GM13977 (cell line): Measurements from ENCODE around the gene USF2.

Experiments
- DNase-seq: peaks from one replicate; pipeline ENCODE4 v3.0.0; 2012; ENCODE audit warnings: low spot score
- in situ Hi-C: fragments of 300-500 bp; cut with MboI; formaldehyde crosslinking; loops from one replicate; pipeline ENCODE4 v1.12.0; 2022; ENCODE audit warnings: low sequenced_read_pairs, low pct_unique_long_range_greater_than_20kb, mixed read lengths, inconsistent platforms; ENCODE audit not compliant: unreplicated experiment
- TF ChIP-seq, protein P1 (sequence below): IDR thresholded peaks from 2 replicates; pipeline ENCODE4 v1.5.1; 2012; ENCODE audit warnings: mild to moderate bottlenecking, control low read depth; ENCODE audit not compliant: insufficient read depth; ENCODE audit errors: extremely low read depth, missing control alignments

The USF2 gene

DNA sequence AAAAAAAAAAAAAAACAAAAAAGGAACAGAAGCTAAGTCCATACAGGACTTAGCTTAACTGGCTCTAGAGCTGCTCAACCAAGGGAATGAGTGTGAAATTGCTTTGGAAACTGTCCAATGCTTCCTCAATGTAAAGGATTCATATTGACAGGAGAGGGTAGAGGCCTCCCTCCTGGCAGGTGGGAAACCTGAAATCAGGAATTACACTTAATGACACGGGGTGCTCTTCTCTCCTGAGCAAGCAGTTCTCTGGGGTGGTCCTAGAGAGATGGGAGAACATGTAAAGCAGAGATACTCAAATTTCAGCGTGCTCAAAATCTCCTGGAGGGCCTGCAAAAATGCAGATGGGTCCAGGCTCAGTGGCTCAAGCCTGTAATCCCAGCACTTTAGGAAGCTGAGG is 19.6 kb downstream of the USF2 start:
- no peak for DNase-seq
- in situ Hi-C loops: no loop called here
- TF ChIP-seq, protein P1, sequence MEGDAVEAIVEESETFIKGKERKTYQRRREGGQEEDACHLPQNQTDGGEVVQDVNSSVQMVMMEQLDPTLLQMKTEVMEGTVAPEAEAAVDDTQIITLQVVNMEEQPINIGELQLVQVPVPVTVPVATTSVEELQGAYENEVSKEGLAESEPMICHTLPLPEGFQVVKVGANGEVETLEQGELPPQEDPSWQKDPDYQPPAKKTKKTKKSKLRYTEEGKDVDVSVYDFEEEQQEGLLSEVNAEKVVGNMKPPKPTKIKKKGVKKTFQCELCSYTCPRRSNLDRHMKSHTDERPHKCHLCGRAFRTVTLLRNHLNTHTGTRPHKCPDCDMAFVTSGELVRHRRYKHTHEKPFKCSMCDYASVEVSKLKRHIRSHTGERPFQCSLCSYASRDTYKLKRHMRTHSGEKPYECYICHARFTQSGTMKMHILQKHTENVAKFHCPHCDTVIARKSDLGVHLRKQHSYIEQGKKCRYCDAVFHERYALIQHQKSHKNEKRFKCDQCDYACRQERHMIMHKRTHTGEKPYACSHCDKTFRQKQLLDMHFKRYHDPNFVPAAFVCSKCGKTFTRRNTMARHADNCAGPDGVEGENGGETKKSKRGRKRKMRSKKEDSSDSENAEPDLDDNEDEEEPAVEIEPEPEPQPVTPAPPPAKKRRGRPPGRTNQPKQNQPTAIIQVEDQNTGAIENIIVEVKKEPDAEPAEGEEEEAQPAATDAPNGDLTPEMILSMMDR: no peak

DNA sequence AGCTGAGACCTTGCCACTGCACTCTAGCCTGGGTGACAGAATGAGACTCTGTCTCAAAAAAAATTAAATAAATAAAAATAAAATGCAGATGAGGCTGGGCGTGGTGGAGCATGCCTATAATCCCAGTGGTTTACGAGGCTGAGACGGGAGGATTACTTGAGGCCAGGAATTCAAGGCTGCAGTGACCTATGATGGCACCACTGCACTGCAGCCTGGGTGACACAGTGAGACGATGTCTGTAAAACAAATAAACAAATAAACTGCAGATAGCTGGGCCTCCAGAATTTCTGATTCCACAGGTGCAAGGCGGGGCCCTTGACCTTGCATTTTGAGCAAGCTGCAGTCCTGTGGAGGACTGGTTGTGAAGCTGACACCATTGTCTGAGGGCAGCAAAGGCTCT is 20.1 kb downstream of the USF2 start:
- DNase-seq: no peak
- TF ChIP-seq, protein P1: no peak
- in situ Hi-C loops: no loop called here

DNA sequence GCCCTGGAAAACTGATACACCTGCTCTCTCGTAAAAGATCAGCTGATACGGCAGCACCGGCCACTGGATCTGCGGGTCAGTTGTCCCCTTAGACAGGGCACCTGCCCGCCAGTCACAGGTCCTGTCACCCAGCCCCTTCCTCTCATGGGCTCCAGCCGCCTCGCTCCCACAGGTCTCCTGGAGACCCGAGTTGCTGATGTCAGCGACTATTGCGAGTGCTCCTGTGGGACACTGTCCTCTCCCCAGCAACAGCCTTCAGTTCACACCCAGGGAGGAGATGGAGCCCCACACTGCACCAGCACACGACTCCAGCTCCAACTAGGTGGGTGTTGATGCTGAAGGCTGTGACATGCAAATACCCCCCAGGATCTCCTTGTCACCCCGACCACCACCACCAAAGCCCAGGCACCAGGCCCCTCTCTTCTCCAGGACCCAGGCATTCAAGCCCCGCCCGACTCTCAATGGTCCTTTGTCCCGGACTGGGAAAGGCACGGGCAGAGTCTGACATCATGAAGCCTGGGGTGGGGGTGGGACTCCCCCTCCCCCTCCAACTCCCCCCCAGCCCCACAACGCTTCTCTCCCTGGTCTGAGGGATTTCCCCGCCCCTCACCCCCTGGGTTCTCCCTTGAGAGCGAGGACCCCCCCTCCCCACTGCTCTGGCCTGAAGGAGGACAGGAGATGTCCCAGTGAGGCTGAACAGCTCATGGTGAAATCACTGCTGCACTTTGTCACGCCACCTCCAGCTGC is 21.8 kb downstream of the USF2 start:
- TF ChIP-seq, protein P1: no peak
- in situ Hi-C loops: no loop called here
- DNase-seq: no peak

DNA sequence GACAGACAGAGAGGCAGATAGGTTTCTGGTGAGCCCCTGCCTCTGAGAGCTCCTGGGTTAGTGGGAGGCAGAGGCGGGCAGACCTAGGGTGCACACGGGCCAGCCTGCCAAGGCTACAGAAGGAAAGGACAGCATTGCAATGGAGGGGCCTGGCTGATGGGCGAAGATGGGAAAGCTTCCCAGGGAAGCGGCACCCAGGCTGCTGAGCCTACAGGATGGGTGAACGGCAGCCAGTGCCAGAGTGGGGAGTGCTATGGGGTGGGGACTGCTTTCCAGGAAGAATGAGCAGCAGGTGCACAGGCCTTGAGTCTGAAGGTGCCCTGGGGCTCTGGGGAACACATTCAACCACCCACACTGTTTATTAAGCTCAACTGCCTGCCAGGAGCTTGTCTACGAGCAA is 22.5 kb downstream of the USF2 start:
- TF ChIP-seq, protein P1: no peak
- in situ Hi-C loops: no loop called here
- no peak for DNase-seq

DNA sequence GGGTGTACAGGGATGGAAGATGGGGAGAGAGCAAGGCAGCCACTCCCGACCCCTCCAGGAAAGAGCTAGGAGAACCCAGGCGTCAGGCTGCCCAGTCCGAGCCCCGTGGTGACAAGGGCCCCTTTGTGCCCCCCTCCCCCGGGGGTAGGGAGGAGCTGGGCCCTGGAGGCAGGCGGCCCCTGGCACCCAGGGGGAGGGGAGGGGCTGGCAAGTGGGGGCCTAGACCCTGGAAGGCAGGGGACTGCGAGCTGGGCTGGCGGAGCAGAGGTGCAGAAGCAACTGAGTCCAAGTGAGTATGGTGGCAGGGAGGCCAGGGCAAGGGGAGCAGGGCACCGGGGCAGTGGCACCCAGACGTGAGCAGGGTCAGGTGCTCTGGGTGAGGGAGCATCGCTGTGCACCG is 23.2 kb downstream of the USF2 start, which contains the start of gene MAG:
MAG (plus strand) TSS at position 246 of the 400 bp plus-strand sequence. CDS start 3,248 bp downstream, outside the sequence.
- DNase-seq: no peak
- TF ChIP-seq, protein P1: no peak
- in situ Hi-C loops: no loop called here

DNA sequence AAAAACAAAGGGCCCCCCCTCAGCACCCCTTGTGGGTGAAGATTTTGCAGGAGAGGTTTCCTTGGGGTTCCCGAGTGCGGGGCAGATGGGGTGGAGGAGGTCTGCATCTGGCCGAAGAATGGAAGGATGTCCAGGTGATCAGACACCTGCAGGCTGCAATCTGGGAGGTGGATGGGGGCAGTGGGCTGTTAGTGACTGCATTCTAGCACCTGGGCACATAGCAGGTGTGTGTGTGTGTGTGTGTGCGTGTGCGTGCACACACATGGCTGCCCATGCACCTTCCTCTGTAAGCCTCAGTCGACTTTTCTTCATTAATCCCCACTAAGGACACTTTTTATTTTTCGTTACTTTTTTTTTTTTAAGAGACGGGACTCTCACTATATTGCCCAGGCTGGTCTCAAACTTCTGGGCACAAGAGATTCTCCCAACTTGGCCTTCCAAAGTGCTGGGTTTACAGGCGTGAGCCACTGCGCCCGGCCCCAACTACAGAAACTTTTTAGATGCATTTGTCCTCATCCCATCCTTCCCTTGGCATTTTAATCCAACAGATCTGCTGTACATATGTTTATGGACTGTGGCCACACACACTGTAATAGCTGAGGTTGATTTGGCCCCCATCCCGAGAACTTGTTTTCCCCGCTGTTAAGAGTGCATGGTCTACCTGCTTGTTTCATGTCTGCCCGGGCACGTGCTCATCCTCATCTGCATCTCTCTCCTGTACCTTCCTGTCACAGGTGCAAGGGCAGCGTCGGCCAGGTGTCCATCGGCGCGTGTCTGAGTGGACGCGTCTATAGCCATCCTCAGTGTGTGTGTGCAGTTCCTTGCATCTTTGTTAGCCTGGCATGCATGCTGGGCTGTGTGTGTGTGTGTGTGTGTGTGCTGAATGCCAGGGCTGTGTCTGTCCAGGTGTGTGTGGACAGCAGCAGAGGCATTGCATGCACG is 23.9 kb downstream of the USF2 start:
- TF ChIP-seq, protein P1: no peak
- DNase-seq: no peak
- in situ Hi-C loops: no loop called here
